Ovary (tissue), 3 donors: ENCODE results near the gene CDIP1.

Experiments used
- CTCF ChIP-seq, 3 donors: fragments of 450-650 bp in 2 of 3; fragments of 200-600 bp in 1 of 3; IDR thresholded peaks; one replicate each; pipeline versions ENCODE4 v1.5.1 to v1.8.0; 2016 to 2022; ENCODE audit warnings: antibody characterized with exemption in 3 of 3, mild to moderate bottlenecking in 1 of 3
- EP300 ChIP-seq: sonication (generic); formaldehyde crosslinking; IDR thresholded peaks from one replicate; pipeline ENCODE4 v1.6.1; 2017; ENCODE audit warnings: antibody characterized with exemption
- POLR2A ChIP-seq: fragments of 450-650 bp; IDR thresholded peaks from one replicate; pipeline ENCODE4 v1.6.1; 2017; ENCODE audit warnings: antibody characterized with exemption, mild to moderate bottlenecking, moderate library complexity
- donor health status: DM: no; HTN: no; CAD: no.

GRCh38 chr16:4486126-4486893 is 52.3 kb downstream of the CDIP1 start:
- TF ChIP-seq CTCF (IDR thresholded peaks at IDR 0.05) (no peak), POLR2A (no peak), EP300 (no peak)
